Measurements from ENCODE around the gene ARHGAP26.

The ARHGAP26 gene

DNA sequence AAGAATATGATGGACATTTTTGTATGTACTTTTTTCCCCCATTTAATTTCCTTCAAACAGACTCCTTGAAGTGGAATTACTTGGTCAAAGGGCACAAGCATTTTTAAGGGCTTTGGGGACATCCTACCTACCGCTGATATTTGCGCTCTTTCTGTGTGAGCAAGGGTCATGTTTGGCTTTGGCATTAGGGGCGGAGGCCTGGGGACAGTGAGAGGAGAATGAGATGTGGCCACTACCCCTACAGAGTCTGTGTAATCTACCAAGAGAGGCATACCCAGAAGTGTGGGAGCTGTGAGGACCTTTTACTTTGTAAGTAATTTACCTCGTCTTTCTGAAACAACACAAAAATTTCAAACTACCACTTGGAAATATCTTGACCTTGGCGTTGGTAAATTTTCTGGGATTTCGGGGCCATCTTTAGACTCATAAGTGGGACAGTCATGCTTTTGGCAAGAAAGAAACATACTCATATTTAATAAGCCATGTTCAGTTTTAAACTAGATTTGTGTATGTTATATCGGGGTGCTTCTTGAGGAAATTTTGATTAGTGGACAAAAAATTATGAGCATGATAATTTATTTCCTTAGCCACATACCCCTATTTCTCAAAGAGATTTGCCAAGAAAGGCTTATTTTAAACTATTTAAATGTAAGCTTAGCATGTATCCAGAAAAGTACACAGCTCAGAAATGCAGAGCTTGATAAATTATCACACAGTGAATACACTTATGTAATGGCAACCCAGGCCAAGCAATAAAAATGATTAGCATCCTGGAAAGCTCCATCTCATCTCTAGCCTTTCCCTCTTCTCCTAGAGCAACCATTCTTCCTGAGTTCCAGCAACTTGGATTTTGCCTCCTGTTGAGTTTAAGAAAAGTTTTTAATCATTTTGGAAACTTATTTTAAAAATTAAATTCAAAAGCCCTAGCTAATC is 63.6 kb downstream of the ARHGAP26 start:
- DNase-seq: no peak

DNA sequence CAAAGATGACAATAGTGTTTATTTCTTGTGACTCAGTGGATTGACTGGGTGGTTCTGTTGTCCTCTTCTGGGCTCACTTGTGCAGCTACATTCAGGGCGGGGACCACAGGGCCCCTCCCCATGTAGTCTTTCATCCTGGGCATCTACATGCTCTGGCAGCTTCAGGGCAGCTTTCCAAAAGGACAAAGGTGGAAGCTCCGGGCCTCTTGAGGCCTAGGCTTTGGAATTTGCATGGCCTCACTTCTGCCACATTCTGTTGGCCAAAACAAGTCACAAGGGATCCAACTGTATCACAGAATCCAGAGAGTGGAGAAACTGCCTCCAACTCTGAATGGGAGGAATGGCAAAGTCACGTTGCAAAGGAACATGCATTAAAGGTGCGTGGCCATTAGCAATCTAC is 64.3 kb downstream of the ARHGAP26 start:
- DNase-seq: no peak

DNA sequence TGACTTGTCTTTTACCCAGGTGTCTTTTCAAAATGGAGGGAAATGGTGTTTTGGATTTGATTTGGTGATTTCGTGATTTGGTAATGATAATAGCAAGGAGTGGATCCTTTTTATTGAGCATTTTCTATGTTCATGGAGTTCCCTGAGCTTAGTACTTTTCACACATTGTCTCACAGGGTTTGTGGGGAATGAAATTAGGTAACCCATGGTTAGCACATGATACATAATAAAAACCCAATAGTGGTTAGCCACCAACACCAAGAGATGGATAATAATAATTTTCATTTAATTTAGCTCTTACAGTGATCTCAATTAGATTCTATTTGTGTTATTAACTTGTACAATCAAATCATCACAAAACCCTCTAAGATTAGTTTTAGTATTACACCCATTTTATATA is 65.4 kb downstream of the ARHGAP26 start:
- DNase-seq: no peak

DNA sequence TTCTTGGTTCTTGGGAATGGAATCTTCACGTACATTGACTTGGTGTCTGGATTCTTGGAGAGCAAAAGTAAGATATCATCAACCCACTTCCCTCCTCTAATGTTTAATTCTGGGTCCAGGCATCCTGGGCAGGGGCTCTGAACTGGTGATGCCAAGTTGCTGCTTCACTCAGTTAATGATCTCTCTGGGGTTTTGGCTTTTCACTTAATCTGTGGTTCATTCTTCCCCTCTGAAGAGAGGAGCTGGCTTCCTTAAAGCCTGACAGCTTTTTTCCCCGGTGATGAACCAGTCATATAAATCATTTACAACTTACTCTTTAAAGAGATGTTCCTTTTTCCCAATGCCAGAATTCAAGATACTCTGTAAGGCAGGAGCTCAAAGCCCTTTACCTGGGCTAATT is 65.9 kb downstream of the ARHGAP26 start:
- no peak for DNase-seq

DNA sequence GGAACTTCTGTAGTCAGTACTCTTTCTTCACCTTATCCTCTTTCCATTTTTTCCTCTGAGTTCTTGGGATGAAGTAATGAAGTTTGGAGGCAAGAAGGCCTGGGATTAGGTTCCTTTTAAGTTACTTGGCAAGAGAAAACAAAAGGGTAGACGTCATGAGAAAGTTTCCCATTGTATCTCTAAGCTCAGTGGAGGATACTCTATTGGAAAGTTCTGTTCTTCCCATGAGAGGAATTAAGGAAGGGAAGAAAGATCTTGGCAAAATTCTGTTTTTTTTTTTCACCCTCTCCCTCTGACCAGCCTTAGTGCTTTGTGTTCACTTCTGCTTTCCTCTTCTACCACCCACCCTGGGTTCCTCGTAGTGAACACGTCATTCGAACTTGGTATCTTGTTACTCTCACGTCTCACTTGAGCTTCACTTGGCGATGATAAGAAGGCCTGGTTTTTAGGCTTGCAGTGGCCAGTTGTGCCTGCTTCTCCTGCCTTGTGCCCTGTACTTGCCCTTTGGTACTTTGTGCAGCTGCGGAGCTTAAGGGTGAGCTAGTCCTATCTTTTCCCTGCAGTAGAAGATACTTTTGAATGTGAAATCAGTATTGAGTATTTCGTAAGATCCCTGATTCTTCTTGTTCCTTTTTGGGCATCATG is 67.0 kb downstream of the ARHGAP26 start:
- no peak for DNase-seq

DNA sequence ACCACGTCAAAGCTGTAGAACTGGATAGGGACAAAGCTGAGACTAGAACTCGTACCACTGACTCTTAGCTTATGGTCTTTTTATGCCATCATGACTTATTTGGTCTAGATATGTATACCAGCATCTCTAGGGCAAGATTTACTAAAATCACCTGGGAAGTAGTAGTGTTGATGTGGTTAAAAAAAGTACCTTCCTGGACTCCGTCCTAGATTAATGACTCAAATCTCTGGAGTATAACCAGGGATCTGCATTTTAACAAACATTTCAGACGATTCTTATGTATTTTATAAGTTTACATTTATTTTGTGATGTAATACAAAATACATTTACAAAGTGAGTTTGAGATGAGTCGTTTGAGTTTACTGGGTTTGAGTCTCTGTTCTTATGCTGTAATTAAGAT is 68.7 kb downstream of the ARHGAP26 start:
- no peak for DNase-seq

DNA sequence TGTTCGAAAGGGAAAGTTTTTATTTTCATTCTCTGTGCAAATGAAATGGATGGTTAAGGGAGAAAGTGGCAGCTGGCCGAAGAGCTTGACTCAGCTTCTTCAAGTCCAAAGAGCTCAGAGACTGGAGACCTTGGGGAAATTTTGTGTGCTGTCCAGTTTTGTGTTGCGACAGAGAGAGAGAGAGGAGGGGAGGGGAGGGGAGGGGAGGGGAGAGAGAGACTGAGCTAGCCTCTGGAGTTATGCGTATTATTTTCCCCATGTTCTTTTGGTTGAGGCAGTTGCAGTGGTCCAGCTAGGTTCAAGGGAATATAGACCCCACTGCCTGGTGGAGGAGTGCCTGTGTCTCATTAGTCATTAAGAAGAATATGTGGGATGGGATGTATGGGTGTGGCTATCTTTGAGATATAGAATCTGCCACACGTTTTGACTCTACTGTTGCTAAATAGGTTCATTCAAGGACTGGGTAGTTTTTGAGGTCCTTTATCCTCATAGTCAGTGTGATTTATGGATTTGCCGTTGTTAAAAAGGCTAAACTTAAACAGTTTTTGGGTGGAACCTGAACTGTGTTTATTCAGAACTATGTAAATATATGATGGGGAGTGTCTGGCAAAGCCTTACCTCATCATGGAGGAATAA is 69.7 kb downstream of the ARHGAP26 start:
- DNase-seq: no peak

DNA sequence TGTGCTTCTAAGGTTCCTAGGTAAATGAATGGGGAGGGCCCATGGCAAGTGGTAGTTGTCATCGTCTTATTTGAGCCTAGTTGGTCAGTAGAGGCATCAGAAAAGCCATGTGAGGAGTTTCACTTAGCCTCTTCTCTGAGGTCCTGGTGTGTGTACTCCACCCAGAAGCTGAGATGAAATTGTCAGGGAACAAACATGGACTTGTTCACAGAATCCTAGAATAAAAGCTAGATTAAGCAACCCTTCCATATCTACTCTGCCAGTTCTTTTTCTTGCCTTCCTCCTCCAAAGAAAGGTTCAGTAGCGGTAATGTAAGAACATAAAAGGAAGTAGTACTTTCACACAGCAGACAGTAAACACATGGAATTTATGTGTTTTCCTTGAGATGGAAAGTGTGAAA is 70.4 kb downstream of the ARHGAP26 start:
- no peak for DNase-seq

DNA sequence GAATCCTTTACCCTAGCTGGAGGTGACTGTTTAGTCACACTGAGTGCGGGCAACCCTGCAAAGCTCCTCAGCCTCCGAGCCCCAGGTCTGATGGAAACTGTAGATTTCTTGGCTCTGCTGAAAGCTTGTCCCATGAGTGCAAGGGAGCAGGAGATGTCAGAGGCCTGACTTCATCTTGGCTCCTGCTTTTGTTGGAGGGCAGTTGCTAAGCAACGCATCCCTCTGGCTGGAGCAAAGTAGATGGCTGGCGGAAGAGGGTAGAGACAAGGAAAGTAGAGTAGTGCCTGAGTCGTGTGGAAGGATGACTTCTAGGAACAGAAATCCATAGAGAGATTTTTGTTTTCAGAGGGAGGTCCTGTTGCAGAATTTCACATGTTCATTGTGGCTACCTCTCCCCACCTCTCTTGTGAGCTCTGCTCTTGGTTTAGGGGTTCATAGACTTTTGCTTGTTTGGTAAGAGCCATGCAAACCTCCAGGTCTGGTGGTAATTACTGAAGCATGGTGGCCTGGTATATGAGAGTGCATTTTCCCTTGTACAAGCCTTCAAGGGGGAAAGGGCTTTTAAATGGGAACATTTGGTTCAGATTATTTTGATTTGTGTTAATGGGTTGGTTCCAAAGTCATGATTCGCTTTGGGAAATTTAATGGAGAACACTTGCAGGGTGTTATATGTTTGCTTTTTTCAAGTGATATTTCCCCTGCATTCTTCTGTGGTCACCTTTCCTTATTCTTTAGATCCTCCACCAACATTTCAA is 71.5 kb downstream of the ARHGAP26 start:
- no peak for DNase-seq

DNA sequence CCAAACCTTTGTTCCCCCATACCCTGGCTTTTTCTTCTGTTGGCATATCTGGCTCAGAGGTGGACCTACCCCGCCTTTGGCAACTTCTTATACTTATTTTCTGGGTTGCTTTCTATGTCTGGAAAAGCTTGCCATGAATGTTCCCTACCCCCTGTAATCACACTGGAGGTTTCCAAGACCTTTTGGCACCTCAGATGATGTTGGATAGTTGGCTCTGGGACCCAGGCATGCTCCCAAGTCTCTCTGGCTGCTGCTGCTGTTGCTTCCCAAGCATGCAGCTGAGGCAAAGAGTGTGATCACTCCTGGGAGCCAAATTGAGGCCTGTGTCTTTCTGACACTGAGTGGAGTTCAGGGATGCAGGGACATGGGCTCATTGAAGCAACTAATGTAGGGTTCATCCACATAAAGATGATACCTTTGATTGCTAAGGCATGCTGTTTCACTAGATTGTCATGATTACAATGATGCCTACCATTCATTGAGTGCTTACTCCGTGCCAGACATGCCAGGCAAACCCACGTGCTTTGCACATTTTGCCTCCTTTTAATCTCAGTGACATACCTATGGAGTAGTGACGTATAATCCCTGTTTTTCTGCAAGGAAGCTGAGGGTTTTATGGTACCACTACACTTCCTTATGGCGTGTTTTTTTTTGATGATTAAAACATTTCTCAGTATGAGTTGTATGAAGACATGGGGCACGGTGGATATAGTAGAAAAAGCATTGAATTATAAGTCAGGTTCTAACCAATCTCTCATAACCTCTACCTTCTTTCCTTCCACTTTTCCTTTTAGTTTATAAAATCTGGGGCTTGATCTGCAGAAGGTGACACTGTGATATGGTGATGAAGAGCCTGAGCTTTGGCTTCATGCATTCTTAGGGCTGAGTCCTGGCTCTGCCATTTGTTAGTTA is 73.1 kb downstream of the ARHGAP26 start:
- DNase-seq: no peak

DNA sequence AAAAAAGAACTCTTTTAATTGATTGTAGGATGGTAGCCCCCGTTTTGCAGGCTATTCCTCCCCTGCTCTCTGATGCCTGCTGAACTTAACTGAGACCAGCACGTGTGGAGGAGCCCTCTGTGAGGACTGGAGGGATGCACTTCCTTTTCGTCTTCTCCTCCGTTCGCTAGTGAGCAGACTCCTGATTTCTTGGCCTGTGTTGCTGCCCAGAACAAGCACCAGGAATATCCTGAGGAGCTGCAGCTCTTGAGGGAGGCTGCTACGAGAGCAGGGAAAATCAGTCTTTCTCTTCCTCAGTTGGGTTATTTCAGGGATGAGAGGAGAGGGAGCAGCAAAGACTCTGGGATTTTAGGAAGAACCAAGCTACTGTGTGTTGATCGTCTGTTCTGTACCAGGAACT is 74.7 kb downstream of the ARHGAP26 start:
- DNase-seq: no peak

DNA sequence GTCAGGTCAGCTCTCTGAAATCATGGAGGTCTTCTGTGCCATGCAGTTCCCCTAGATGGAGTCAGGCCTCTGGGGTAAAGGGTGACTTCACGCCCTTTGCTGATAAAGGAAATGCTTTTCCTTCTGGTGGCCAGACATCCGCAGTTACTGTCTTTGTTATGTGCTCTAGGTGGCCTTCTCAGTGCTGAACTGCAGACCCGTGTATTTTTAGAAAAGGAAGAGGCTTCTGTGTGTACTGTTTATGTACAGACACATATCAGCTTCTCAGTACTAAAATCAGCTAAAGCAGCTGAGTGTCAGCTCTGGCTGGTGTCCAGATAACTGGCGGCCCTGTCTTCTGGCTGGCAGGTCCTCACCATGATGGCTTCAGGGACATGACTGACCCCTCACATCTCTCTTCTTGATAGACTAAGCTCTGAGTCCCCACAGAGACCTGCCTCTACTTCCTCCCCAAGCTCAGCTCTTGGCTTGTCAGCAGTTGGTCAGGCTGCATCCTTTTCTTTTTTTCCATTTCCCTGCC is 75.3 kb downstream of the ARHGAP26 start:
- DNase-seq: no peak

DNA sequence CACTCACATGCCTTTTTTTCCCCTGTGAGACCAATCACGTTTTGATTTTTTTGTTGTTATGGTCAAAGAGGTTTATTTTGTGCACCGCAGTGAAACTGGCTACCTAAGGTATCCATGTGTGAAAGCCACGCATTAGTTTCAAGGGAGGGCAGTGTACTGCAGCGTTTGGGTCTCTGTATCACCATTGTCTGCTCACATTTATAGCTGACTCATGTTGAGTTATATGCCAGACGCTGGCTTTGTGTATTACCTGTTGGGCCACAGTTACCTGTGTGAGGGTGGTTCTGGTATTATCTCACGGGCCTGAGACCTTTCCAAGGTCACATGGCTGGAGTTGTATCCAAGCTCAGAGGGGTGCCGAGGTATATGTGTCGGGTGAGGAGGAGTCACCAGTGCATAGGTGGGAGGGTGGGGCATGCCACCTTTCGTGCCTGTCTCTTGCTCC is 75.8 kb downstream of the ARHGAP26 start:
- DNase-seq: no peak

DNA sequence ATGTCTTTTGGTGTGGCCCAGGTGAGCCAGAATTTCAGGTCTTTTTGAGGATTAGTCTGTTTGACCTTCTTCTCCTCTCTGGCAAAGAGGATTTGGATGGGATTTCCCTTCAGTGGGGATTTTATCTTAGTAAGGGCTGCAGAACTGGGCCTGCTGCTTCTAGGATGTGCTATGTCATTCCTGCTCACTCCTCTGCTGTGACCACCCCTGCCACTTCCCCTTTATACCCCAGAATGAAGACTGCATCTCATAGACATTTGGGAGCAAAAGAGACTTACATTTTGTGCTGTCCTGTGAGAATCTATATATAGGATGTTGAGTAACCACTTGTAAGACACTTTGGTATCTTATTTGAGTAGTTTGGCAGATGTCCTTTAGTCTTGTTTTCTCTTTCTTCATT is 76.2 kb downstream of the ARHGAP26 start:
- DNase-seq: no peak

DNA sequence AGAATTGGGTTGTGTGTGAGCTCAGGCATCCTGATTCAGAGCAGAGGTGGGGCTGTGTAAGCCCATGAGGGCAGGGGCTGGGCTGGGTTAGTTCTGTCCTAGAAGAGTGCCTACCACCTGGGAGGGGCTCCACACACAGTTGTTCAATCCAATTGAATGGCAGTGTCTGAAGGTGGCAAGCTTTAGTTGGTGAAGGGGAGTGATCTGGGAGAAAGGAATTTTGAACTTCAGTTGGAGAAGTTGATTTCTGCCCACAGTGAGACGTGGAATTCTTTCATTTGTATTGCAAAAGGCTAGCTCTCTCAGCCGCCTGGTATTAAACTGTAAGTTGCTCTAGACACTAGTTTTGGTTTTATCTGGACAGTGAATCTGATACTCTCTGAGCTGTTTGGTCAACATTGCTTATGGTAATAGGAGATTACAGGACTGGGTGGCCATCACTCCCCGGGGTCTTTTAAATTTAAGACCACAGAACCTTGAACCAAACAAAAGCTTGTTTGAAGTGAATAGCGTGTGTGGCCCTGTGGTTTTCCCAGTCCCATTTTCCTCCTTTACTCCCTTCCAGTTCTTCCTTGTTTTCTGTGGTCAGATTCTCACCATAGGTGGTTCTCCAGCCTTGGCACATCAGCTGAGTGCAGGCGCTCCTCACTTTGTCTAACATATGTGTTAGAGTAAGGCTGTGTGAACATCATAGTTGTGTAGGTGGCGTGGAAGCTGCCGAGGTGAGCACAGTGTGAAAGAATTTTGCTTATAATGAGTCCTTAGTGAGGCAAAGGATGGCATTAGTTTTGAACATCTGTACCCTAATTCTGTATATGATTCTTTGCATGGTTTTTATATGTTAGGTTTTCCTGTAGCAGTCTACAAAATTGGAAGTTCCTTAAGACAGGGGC is 78.0 kb downstream of the ARHGAP26 start:
- DNase-seq: no peak

DNA sequence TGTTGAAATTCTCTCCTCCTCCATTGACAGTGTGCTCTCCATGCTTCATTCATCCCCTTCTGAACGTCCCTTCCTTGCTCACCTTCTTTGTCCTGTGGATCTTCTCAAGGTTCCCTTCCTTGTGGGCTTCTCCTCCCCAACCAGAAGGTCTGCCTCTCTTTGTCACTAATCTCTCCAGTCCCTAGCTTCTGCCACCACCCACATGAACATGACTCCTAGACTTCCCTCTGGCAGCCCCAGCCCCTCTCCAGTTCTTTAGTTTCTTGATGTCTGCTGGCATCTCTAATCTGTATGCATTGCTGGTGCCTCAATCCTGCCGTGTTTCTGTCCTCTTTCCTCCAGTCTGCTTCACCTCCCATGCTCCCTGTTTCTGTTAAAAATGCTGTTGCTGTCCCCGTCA is 79.3 kb downstream of the ARHGAP26 start:
- DNase-seq: no peak

DNA sequence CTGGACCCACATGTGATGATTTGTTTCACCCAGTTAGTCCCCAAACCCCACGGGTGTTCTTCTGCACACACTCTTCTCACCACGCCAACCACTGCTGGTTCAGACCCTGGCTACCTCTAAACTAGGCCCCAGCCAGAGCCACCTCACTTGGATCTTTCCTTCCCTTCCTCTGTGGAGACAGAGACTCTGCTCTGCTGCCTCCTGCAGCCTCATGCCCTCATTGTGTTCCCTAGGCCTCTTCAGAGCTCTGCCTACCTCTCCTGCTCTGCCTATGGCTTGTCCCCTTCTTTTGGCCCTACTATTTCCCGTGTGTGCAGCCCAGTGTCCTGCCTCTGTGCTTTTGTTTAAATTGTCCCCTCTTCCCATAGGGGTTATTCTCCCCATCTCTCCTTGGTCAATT is 79.7 kb downstream of the ARHGAP26 start:
- no peak for DNase-seq

DNA sequence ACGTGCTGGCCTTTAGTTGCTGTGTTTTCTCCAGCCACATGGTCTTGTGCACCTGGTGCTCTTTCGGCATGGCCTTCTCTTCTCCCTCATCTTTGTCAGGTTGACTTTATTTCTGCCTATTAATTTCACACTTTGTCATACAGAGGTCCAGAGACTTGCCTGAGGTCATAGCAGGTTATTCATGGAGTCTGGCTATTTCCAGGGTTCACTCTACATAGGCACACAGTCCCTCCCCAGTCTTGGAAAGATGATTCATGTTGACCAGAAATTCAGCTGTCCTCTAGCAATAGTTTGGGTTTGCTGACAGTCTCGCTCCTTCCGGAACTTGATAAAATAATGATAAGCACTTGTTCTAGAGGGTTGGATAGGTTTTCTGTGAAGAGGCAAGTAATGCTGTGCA is 81.6 kb downstream of the ARHGAP26 start:
- no peak for DNase-seq

DNA sequence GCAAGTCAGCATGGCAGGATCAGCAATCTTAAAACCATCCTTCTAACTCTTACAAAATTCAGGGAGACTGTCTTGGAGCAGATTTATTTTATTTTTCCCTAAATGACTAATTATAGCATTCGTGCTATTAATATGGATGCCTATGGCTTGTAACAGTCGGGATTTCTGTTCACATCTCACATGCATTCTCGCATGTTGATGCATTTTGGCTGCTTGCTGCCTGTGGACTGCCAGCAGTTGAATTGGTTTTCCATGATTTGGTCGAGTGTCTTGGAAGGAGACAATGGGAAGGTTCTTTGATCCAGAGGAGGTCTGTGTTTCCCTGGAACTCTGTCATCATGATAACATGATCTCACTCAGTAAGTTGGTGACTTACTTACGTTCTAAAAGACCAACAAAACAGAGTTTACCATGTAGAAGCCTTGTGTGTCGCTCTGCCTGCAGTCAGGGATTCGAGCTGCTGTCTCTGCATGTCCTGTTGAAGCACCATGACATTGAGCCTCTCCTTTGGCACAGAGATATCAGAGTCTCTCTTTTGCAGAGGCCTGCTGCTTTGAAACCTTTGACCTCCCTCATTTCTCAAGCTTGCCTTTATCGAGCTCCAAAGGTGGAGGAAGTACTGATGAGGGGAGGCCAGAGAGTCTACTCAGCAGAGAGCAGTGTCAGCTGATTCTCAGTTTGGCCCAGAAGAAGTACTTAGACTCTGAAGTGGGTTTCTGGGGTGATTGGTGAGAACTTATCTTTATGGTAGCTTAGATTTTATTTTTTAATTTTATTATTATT is 82.4 kb downstream of the ARHGAP26 start:
- no peak for DNase-seq

DNA sequence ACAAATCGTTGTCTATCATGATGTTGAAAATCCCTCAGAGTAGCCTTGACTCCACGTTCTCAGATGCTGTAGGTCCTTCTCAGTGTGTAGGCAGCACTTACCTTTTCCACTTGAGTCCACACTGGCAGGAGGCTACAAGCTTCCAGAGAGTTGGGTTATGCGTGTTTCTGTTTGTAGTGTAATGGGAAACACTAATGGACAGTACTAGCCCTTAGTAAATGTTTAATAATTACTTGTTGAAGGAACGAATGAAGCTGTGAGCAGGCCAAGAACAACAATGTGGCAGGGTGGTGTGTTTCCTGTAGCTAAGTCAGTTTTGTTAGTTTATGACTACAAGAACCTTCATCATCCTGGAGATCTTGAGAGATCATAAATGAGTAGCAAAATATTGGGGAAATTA is 83.5 kb downstream of the ARHGAP26 start:
- DNase-seq: no peak
